Breast epithelium (tissue), 3 donors: Measurements from ENCODE around the gene TPCN2.

Experiments used
- CTCF ChIP-seq, 3 donors: fragments of 450-650 bp; IDR thresholded peaks; one replicate each; pipeline ENCODE4 v1.5.1; 2016 to 2017; ENCODE audit warnings: antibody characterized with exemption in 3 of 3, mild to moderate bottlenecking in 3 of 3, moderate library complexity in 3 of 3
- POLR2A ChIP-seq: fragments of 450-650 bp; IDR thresholded peaks from one replicate; pipeline ENCODE4 v1.6.1; 2016; ENCODE audit warnings: antibody characterized with exemption, mild to moderate bottlenecking, moderate library complexity
- POLR2AphosphoS5 ChIP-seq, 3 donors: sonication (generic); formaldehyde crosslinking; IDR thresholded peaks; one replicate each; pipeline ENCODE4 v1.6.1; 2017; ENCODE audit warnings: antibody characterized with exemption in 3 of 3

GRCh38 chr11:69014898-69015549 lies 33.7 kb upstream of the TPCN2 start:
- no peak for TF ChIP-seq CTCF (IDR thresholded peaks at IDR 0.05)
- no peak for TF ChIP-seq POLR2A
- no peak for TF ChIP-seq POLR2AphosphoS5 (IDR thresholded peaks at IDR 0.05)
